Adrenal gland (tissue), 5 donors: ENCODE data around the gene KLF7.

Experiments
- POLR2A ChIP-seq, 2 donors: fragments of 450-650 bp; IDR thresholded peaks; one replicate each; pipeline ENCODE4 v1.6.1; 2017; ENCODE audit warnings: antibody characterized with exemption in 2 of 2, mild to moderate bottlenecking in 2 of 2, moderate library complexity in 1 of 2
- TF ChIP-seq, protein P1 (sequence below), 6 experiments: fragments of 450-650 bp in 4 of 6; fragments of 200-600 bp in 2 of 6; sonication (generic) in 1 of 6; IDR thresholded peaks; 1 replicate in 5 of 6; 2 replicates in 1 of 6; pipeline versions ENCODE4 v1.5.1 to v1.8.0; 2016 to 2021; ENCODE audit warnings: antibody characterized with exemption in 6 of 6, mild to moderate bottlenecking in 2 of 6, moderate library complexity in 1 of 6
- donor health status: DM: no; HTN: no; CAD: no.

DNA sequence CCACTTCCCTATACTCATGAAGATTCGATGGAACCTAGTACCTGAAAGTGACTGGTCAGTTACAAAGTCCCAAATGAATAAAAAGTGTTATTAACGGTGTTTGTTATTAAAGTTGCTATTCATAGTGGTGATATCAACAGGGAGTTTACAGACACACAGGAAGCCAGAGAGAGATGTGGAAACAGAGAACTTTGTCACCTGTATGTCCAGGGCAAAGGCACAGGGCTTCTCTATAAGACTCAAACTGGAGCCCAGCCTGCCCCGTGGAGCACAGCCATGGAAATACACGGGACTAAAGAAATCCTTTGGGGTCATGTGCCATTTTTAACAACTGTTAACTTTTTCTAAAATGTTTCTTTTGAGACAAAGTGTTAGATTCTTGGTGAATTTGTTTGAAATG is 68.5 kb downstream of the KLF7 start:
- TF ChIP-seq, protein P1, sequence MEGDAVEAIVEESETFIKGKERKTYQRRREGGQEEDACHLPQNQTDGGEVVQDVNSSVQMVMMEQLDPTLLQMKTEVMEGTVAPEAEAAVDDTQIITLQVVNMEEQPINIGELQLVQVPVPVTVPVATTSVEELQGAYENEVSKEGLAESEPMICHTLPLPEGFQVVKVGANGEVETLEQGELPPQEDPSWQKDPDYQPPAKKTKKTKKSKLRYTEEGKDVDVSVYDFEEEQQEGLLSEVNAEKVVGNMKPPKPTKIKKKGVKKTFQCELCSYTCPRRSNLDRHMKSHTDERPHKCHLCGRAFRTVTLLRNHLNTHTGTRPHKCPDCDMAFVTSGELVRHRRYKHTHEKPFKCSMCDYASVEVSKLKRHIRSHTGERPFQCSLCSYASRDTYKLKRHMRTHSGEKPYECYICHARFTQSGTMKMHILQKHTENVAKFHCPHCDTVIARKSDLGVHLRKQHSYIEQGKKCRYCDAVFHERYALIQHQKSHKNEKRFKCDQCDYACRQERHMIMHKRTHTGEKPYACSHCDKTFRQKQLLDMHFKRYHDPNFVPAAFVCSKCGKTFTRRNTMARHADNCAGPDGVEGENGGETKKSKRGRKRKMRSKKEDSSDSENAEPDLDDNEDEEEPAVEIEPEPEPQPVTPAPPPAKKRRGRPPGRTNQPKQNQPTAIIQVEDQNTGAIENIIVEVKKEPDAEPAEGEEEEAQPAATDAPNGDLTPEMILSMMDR (IDR thresholded peaks at IDR 0.05): no peak
- no peak for TF ChIP-seq POLR2A (IDR thresholded peaks at IDR 0.05)
